Body of pancreas (tissue), 4 donors: Measurements from ENCODE around the gene FOXC1. TPM values are rescaled to one million over a fixed set of nuclear protein-coding genes. Genes with fewer than 3 reads are reported as not detected.

Experiments used
- ATAC-seq: fragments of 150-250 bp; one replicate; pipeline ENCODE4 v1.9.1; 2016
- DNase-seq, 4 donors: peaks; one replicate each; pipeline ENCODE4 v3.0.0-alpha.2; 2019
- H3K27ac ChIP-seq, 4 donors: fragments of 200-600 bp; sonication (generic); 1 replicate in 3 of 4; 2 replicates in 1 of 4; pipeline versions ENCODE4 v1.5.1 to v1.6.1; 2016 to 2019; ENCODE audit warnings: mild to moderate bottlenecking in 1 of 4, mixed read lengths in 1 of 4, moderate library complexity in 1 of 4
- H3K27me3 ChIP-seq, 2 donors: fragments of 200-600 bp; sonication (generic); one replicate each; pipeline ENCODE4 v1.6.0; 2016; ENCODE audit warnings: mild to moderate bottlenecking in 1 of 2
- H3K36me3 ChIP-seq, 2 donors: fragments of 200-600 bp; sonication (generic); replicated peaks in 1 of 2; 2 replicates each; pipeline ENCODE4 v1.5.1; 2016; ENCODE audit warnings: low read depth in 2 of 2; ENCODE audit not compliant: insufficient read depth in 1 of 2
- H3K4me1 ChIP-seq: fragments of 200-600 bp; sonication (generic); one replicate; pipeline ENCODE4 v1.6.0; 2016
- H3K4me3 ChIP-seq, 2 donors: fragments of 200-600 bp; sonication (generic); 1 replicate in 1 of 2; 2 replicates in 1 of 2; pipeline ENCODE4 v1.5.1; 2016 to 2019
- H3K9me3 ChIP-seq, 3 donors: fragments of 200-600 bp; sonication (generic); 1 replicate in 2 of 3; 2 replicates in 1 of 3; pipeline ENCODE4 v1.5.1; 2016
- CTCF ChIP-seq, 7 experiments: fragments of 450-650 bp in 4 of 7; fragments of 200-600 bp in 3 of 7; sonication (generic) in 3 of 7; IDR thresholded peaks; one replicate each; pipeline ENCODE4 v1.5.1; 2016 to 2019; ENCODE audit warnings: antibody characterized with exemption in 7 of 7
- POLR2A ChIP-seq, 3 donors: fragments of 450-650 bp; IDR thresholded peaks; one replicate each; pipeline ENCODE4 v1.6.1; 2016; ENCODE audit warnings: antibody characterized with exemption in 3 of 3, mild to moderate bottlenecking in 2 of 3
- WGBS, 2 donors: methylation state at CpG; one replicate each; pipeline ENCODE4 v1.1.5; 2017; 5-methylcytosine and 5-hydroxymethylcytosine counted together
- intact Hi-C: fragments of 100-400 bp; cut with DNase I; formaldehyde crosslinking; loops from one replicate; pipeline ENCODE4 v1.15.1; 2023
- total RNA-seq, 2 donors: library from RNA; depleted of rRNA; stranded (reverse); fragments of >200 nt; gene quantifications; one replicate each; pipeline ENCODE4 v1.1.0, GENCODE V29; 2016

The FOXC1 gene
- total RNA-seq, 2 donors from 2014 or later = 2.0 to 3.6 TPM

DNA sequence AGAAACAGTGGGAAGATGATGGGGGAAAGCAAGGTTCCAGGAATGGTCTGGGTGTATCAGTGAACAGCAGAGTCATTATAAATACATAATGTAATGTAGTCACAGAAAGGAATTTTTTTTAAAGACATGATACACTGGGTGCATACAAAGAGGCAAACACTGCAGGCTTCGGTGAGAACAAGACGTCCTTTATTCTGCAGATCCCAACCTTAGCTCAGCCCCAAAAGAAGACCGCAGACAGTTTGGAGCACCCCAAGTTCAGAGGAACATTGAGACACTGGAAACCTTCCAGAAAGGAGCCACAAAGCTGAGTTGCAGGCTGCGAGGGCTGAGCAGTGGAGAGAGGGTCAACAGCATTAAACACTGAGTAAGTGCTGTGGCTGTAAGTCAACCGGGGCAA, 30.6 kb upstream of the FOXC1 start:
- DNase-seq = no peak
- Histone ChIP-seq H3K9me3 (no peaks in the 10 kb centered on the region), H3K4me1 (peaks cover 4% of the 10 kb centered on the region), H3K27me3 (no peaks in the 10 kb centered on the region), H3K36me3 (no peaks in the 10 kb centered on the region), H3K27ac (no peak overlapping the region), H3K4me3 (no peak overlapping the region)
- TF ChIP-seq POLR2A (IDR thresholded peaks at IDR 0.05) (no peak), CTCF (IDR thresholded peaks at IDR 0.05) (no peak)
- ATAC-seq = no peak
- intact Hi-C loops = no loop called here
- WGBS, 2 donors = 78 to 83% methylated on average over 5 of the region's 5 CpGs

DNA sequence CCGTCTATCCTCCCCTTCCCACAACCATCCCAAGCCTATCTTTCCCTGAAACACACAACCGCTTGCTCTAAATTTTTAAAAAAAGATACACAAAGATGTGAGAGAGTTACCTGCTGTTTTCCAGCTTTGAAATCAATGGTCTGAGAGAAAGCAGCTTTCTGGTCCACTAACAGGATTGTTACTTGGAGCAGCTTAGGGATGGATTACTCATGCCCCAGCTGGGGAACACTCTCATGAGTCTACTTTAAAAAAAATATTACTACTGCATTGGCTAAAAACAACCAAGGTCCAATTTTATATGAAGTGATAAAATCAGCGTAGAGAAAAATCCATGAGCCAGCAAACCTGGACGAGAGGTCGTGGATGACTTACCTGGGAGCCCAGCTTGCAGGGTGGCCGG, 29.6 kb upstream of the FOXC1 start:
- TF ChIP-seq CTCF (IDR thresholded peaks at IDR 0.05) (no peak), POLR2A (IDR thresholded peaks at IDR 0.05) (no peak)
- Histone ChIP-seq H3K27ac (no peak overlapping the region), H3K36me3 (no peaks in the 10 kb centered on the region), H3K4me1 (peaks cover 4% of the 10 kb centered on the region), H3K27me3 (no peaks in the 10 kb centered on the region), H3K4me3 (no peak overlapping the region), H3K9me3 (no peaks in the 10 kb centered on the region)
- intact Hi-C loops = no loop called here
- ATAC-seq (no peak), DNase-seq (no peak)
- 79% methylated on average over 6 of the region's 6 CpGs for WGBS, 2 donors

DNA sequence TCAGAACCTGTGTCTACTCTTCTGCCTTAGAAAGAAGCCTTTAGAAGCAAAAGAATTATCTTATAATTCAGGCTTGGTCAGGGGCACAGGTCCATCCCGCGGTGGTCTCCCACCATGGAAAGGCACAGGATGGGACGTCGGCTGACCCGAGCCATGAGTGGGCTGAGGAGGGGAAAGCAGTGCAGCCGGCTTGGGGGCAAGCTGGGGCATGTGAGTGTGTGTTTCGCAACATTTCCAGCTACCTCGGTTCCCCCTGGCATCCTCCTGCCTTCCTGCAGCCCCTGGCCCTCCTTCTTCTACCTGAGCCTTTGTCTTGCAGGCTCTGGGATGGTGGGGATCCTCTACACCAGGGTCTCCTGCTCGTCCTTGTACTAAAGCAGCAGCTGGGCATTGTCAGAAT, 29.1 kb upstream of the FOXC1 start:
- no peak for TF ChIP-seq CTCF (IDR thresholded peaks at IDR 0.05)
- TF ChIP-seq POLR2A (IDR thresholded peaks at IDR 0.05) = no peak
- intact Hi-C loops = no loop called here
- Histone ChIP-seq H3K4me1 (peaks cover 4% of the 10 kb centered on the region), H3K9me3 (no peaks in the 10 kb centered on the region), H3K27me3 (no peaks in the 10 kb centered on the region), H3K4me3 (no peak overlapping the region), H3K36me3 (no peaks in the 10 kb centered on the region), H3K27ac (no peak overlapping the region)
- DNase-seq = no peak
- ATAC-seq = no peak
- WGBS, 2 donors = 45 to 75% methylated on average over 4 to 9 of the region's 9 CpGs

GRCh38 chr6:1581120-1581991, 28.4 kb upstream of the FOXC1 start:
- Histone ChIP-seq H3K27me3 (no peaks in the 10 kb centered on the region), H3K9me3 (no peaks in the 10 kb centered on the region), H3K36me3 (no peaks in the 10 kb centered on the region), H3K27ac (no peak overlapping the region), H3K4me1 (peaks cover under 1% of the 10 kb centered on the region), H3K4me3 (no peak overlapping the region)
- intact Hi-C loops = no loop called here
- no peak for TF ChIP-seq CTCF (IDR thresholded peaks at IDR 0.05)
- ATAC-seq (no peak), DNase-seq (no peak)
- 87 to 94% methylated on average over 25 to 29 of the region's 31 CpGs for WGBS, 2 donors

DNA sequence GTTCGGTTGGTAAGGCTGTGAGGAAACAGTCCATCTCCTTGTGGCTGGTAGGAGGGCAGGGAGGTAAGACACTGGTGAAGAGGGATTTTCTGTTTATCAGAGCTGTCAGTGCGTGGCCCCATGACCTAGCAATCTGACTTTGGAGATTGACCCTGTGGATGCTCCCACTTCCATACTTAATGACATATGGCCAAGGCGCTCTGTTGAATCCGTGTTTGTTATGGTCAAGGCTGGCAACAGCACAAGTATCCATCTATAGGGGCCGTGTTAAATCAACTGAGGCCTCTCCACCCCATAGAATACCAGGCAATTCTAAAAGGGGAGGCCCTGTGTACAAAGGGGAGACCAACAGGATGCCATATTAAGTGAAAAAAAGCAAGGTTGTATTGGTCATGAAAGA, 25.6 kb upstream of the FOXC1 start:
- H3K4me1 ChIP-seq = no peaks in the 10 kb centered on the region
- no peak for DNase-seq
- H3K36me3 ChIP-seq = no peaks in the 10 kb centered on the region
- no peaks in the 10 kb centered on the region for H3K9me3 ChIP-seq
- H3K27ac ChIP-seq = no peak overlapping the region
- no peaks in the 10 kb centered on the region for H3K27me3 ChIP-seq
- intact Hi-C loops = no loop called here
- no peak for ATAC-seq
- whole genome bisulfite sequencing, 2 donors = 74 to 86% methylated on average over 5 of the region's 5 CpGs
- TF ChIP-seq POLR2A (IDR thresholded peaks at IDR 0.05) = no peak
- no peak for TF ChIP-seq CTCF (IDR thresholded peaks at IDR 0.05)
- no peak overlapping the region for H3K4me3 ChIP-seq
